NCI-H748 treated with DMSO at 0.1 percent for 48 hours (cell line): ENCODE results near the gene MINDY3.

Source experiments
- DNase-seq: peaks from one replicate; lab custom pipeline; 2025; lab: John Stamatoyannopoulos, UW

Gene MINDY3

GRCh38 chr10:15805395-15806058 lies 54.8 kb downstream of the MINDY3 start:
- no peak for DNase-seq

- no peak for DNase-seq
Observed at GRCh38 chr10:15804109-15804508, 56.2 kb downstream of the MINDY3 start.

GRCh38 chr10:15802375-15802949 lies 57.8 kb downstream of the MINDY3 start:
- no peak for DNase-seq

GRCh38 chr10:15801641-15802040 lies 58.7 kb downstream of the MINDY3 start:
- no peak for DNase-seq

GRCh38 chr10:15801147-15801546 lies 59.2 kb downstream of the MINDY3 start:
- no peak for DNase-seq

- no peak for DNase-seq
Observed at GRCh38 chr10:15797346-15797745, 63.0 kb downstream of the MINDY3 start.

- peak; percentile 11 for DNase-seq
Observed at GRCh38 chr10:15796762-15797161, 63.5 kb downstream of the MINDY3 start.

GRCh38 chr10:15796098-15796759 lies 64.1 kb downstream of the MINDY3 start:
- DNase-seq, result no peak

- DNase-seq, result no peak
Observed at GRCh38 chr10:15795036-15795792, 65.1 kb downstream of the MINDY3 start.

- DNase-seq, result no peak
Observed at GRCh38 chr10:15794569-15794968, 65.7 kb downstream of the MINDY3 start.

- DNase-seq, result no peak
Observed at GRCh38 chr10:15793664-15794063, 66.6 kb downstream of the MINDY3 start.

- no peak for DNase-seq
Observed at GRCh38 chr10:15792777-15793176, 67.5 kb downstream of the MINDY3 start.

GRCh38 chr10:15791816-15792524 lies 68.3 kb downstream of the MINDY3 start:
- no peak for DNase-seq

GRCh38 chr10:15789793-15790525 lies 70.3 kb downstream of the MINDY3 start:
- no peak for DNase-seq

- DNase-seq, result no peak
Observed at GRCh38 chr10:15787426-15787825, 72.9 kb downstream of the MINDY3 start.

- no peak for DNase-seq
Observed at GRCh38 chr10:15784662-15785300, 75.5 kb downstream of the MINDY3 start.

GRCh38 chr10:15783941-15784636 lies 76.2 kb downstream of the MINDY3 start:
- DNase-seq, result no peak

- DNase-seq, result no peak
Observed at GRCh38 chr10:15782851-15783250, 77.5 kb downstream of the MINDY3 start.

- DNase-seq, result no peak
Observed at GRCh38 chr10:15781381-15781960, 78.8 kb downstream of the MINDY3 start.
